Heart left ventricle (tissue), 13 donors: ENCODE measurements around the gene FBXL17.

Experiments used
- POLR2A ChIP-seq, 2 donors: fragments of 450-650 bp; IDR thresholded peaks; one replicate each; pipeline ENCODE4 v1.6.1; 2017; ENCODE audit warnings: antibody characterized with exemption in 2 of 2, mild to moderate bottlenecking in 2 of 2, moderate library complexity in 2 of 2
- TF ChIP-seq, protein P1 (sequence below), 12 donors: fragments of 200-600 bp; sonication (generic) in 4 of 12; IDR thresholded peaks; one replicate each; pipeline versions ENCODE4 v1.5.0 to v1.8.0; 2018 to 2022; ENCODE audit warnings: antibody characterized with exemption in 12 of 12, mild to moderate bottlenecking in 5 of 12
- donor health status: ischemic (EF 13 %, LVEDD 7.1; RV severe dilation, severe dysfunction).
- donor health status: DM: no; HTN: yes; CAD: no.
- donor health status: DM: no; HTN: no; CAD: no.
- donor health status: ischemic (EF 25% LVEDD 6.9; RV normal size, moderate dysfunction).
- donor health status: ischemic (EF 25% LVEDD 5.7; RV mildly dilated, moderate dysfunction).
- donor health status: ischemic (EF 35%, LVEDD 5.7; RV mildly dilated, moderate dysfunction).
- donor health status: nonischemic (EF 11% LVEDD 7.7; RV severe dilation, severe dysfunction).
- donor health status: DM: yes; HTN: yes; CAD: no.
- donor health status: PGD.
- donor health status: ischemic (EF 29% LVEDD 5.4; RV normal size, mild dysfunction).
- donor health status: nonischemic (EF 23%, LVEDD 6.1; RV moderate dilation, normal function).

DNA sequence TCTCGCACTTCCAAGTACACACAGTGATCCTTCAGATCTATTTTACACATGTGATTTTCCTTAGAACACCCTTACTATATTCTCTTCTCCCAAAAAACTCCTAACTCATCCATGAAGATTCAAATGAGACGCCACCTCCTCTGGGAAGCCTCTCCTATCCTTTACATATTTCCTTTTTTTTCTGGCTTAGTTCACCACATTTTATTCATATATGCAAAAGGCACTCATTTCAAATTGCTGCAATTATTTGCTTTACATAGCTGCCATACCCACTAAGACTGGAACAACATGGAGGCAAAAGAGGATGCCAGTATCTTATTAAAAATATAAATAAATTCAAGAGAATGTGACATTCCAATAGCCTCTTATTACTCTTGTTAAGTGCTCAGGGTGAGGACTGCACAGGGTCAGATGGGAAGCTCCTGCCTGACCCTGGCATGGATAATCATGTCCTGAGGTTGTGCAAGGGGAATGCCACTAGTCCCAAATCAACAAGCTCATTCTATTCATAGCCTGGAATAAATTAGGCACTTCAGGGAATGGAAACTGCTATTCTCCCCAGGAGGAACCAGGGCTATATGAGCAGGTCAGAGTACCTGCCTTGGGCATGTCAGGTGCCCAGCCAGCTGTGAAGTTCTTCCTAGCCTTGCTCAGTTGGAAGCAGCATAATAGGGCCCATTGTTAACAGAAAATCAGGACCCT lies 262.9 kb downstream of the FBXL17 start:
- no peak for TF ChIP-seq POLR2A (IDR thresholded peaks at IDR 0.05)
- TF ChIP-seq, protein P1, sequence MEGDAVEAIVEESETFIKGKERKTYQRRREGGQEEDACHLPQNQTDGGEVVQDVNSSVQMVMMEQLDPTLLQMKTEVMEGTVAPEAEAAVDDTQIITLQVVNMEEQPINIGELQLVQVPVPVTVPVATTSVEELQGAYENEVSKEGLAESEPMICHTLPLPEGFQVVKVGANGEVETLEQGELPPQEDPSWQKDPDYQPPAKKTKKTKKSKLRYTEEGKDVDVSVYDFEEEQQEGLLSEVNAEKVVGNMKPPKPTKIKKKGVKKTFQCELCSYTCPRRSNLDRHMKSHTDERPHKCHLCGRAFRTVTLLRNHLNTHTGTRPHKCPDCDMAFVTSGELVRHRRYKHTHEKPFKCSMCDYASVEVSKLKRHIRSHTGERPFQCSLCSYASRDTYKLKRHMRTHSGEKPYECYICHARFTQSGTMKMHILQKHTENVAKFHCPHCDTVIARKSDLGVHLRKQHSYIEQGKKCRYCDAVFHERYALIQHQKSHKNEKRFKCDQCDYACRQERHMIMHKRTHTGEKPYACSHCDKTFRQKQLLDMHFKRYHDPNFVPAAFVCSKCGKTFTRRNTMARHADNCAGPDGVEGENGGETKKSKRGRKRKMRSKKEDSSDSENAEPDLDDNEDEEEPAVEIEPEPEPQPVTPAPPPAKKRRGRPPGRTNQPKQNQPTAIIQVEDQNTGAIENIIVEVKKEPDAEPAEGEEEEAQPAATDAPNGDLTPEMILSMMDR (IDR thresholded peaks at IDR 0.05), result no peak
